ENCODE measurements around the gene MYCN.
"Not testable (repeated sequence)": the region's sequence is repeated elsewhere in the genome, so short reads cannot be mapped to it uniquely, and the experiment has no call there.

- not testable (repeated sequence) for TF ChIP-seq CTCF, POLR2A (IDR thresholded peaks at IDR 0.05)
These were observed 23.0 kb downstream of the MYCN start for GRCh38 chr2:15963109-15963976.
